Posterior vena cava (tissue), 2 donors: ENCODE results near the gene CENPF. TPM values are rescaled to one million over a fixed set of nuclear protein-coding genes. Genes with fewer than 3 reads are reported as not detected.
"Not testable (repeated sequence)": the region's sequence is repeated elsewhere in the genome, so short reads cannot be mapped to it uniquely, and the experiment has no call there.

Experiments
- DNase-seq: peaks from one replicate; pipeline ENCODE4 v3.0.0-alpha.2; 2020; ENCODE audit warnings: low spot score
- intact Hi-C, 2 donors: fragments of 100-400 bp; cut with DNase I; formaldehyde crosslinking; loops; one replicate each; pipeline versions ENCODE4 v1.14.1 to v1.14.2; 2022 to 2023
- total RNA-seq, 2 donors: library from RNA; stranded (reverse); fragmentation: NEBNext Ultra II Directional; extraction: Animal tissue kit (Norgen Biotek cat#: 25700); gene quantifications; one replicate each; pipeline ENCODE4 v1.2.1, GENCODE V29; 2021
- donor health status: DM: yes; HTN: yes; CAD: no.
- donor health status: DM: yes; HTN: yes; CAD: no.

The CENPF gene
- total RNA-seq, 2 donors from 2014 or later: 0.52 to 1.3 TPM

GRCh38 chr1:214610136-214610535 lies 7.1 kb downstream of the CENPF start:
- intact Hi-C loops, DNase-seq: not testable (repeated sequence)

- DNase-seq: no peak
- intact Hi-C loops: no loop called here
Measured at GRCh38 chr1:214615109-214615508, 12.1 kb downstream of the CENPF start.

GRCh38 chr1:214615871-214616270 lies 12.9 kb downstream of the CENPF start:
- DNase-seq: no peak
- intact Hi-C loops: no loop called here

- no peak for DNase-seq
- intact Hi-C loops: no loop called here
Measured at GRCh38 chr1:214617246-214617645, 14.3 kb downstream of the CENPF start.

- intact Hi-C loops: no loop called here
- DNase-seq: no peak
Measured at GRCh38 chr1:214617843-214618242, 14.8 kb downstream of the CENPF start.

- no peak for DNase-seq
- intact Hi-C loops: no loop called here
Measured at GRCh38 chr1:214621236-214621635, 18.2 kb downstream of the CENPF start.

GRCh38 chr1:214623430-214623829 lies 20.4 kb downstream of the CENPF start:
- DNase-seq: no peak
- intact Hi-C loops: no loop called here

GRCh38 chr1:214632091-214632490 lies 29.1 kb downstream of the CENPF start:
- intact Hi-C loops: no loop called here
- DNase-seq: no peak

- intact Hi-C loops: no loop called here
- no peak for DNase-seq
Measured at GRCh38 chr1:214633686-214634085, 30.7 kb downstream of the CENPF start.

GRCh38 chr1:214634267-214634666 lies 31.3 kb downstream of the CENPF start:
- intact Hi-C loops: no loop called here
- no peak for DNase-seq

- intact Hi-C loops: no loop called here
- no peak for DNase-seq
Measured at GRCh38 chr1:214635086-214635485, 32.1 kb downstream of the CENPF start.

GRCh38 chr1:214635506-214635905 lies 32.5 kb downstream of the CENPF start:
- DNase-seq: no peak
- intact Hi-C loops: no loop called here

- intact Hi-C loops: no loop called here
- no peak for DNase-seq
Measured at GRCh38 chr1:214636436-214636835, 33.4 kb downstream of the CENPF start.

- DNase-seq: no peak
- intact Hi-C loops: no loop called here
Measured at GRCh38 chr1:214637125-214637524, 34.1 kb downstream of the CENPF start.

GRCh38 chr1:214637722-214638458 lies 34.9 kb downstream of the CENPF start:
- no peak for DNase-seq
- intact Hi-C loops: no loop called here

- intact Hi-C loops: no loop called here
- DNase-seq: no peak
Measured at GRCh38 chr1:214638459-214638807, 35.4 kb downstream of the CENPF start.

GRCh38 chr1:214638997-214639396 lies 36.0 kb downstream of the CENPF start:
- DNase-seq: no peak
- intact Hi-C loops: no loop called here

- intact Hi-C loops: no loop called here
- DNase-seq: no peak
Measured at GRCh38 chr1:214640431-214641213, 37.6 kb downstream of the CENPF start.

- intact Hi-C loops: no loop called here
- no peak for DNase-seq
Measured at GRCh38 chr1:214641214-214641895, 38.4 kb downstream of the CENPF start.

GRCh38 chr1:214643030-214643429 lies 40.0 kb downstream of the CENPF start:
- intact Hi-C loops: no loop called here
- DNase-seq: no peak
